ENCODE data around the gene NPVF. TPM values are rescaled to one million over a fixed set of nuclear protein-coding genes. Genes with fewer than 3 reads are reported as not detected.

The NPVF gene
- polyA plus RNA-seq, 3 donors, result not detected

- Mint-ChIP-seq H3K4me3 (peak overlapping the region in 1 of 2 donors; percentile 82), H3K4me1 (peaks cover 30% of the 10 kb centered on the region), H3K27ac (peak overlapping the region in 1 of 7 donors; percentile 7), H3K36me3 (peaks cover 0 to 4% of the 10 kb centered on the region in 2 donors), H3K27me3 (ENCODE audit: low read depth in 3 of 3) (peaks cover 8 to 29% (median 9%) of the 10 kb centered on the region in 3 donors), H3K9me3 (peaks cover 0 to 2% (median 0%) of the 10 kb centered on the region in 7 donors)
- H3K9ac ChIP-seq (ENCODE audit: insufficient read depth, low read length, poor library complexity, severe bottlenecking), result no peak overlapping the region
- H3K4me1 ChIP-seq (ENCODE audit: control insufficient read depth in 1 of 2, insufficient read depth in 2 of 2, low read length in 2 of 2), result peaks cover 17 to 24% of the 10 kb centered on the region in 2 donors
- peak overlapping the region; percentile 57 for H3K4me2 ChIP-seq (replicated peaks; ENCODE audit: extremely low read depth, low read length, poor library complexity, severe bottlenecking)
- DNase-seq, result no peak
- H4K20me1 ChIP-seq (ENCODE audit: insufficient read depth, low read length), result no peaks in the 10 kb centered on the region
- intact Hi-C loops (cut with micrococcal nuclease), result loop anchor here (2.0 to 10.0 kb wide), 4 partner anchors 126 to 583 kb away; no protein-coding TSS in a partner anchor
- peak overlapping the region; percentile 67 for H2AFZ ChIP-seq (ENCODE audit: insufficient read depth, low read depth, low read length, poor library complexity, severe bottlenecking)
- TF ChIP-seq CTCF (IDR thresholded peaks at IDR 0.05), result no peak
- H3K36me3 ChIP-seq (replicated peaks in 1 of 2; ENCODE audit: control insufficient read depth in 1 of 2, insufficient read depth in 2 of 2, low read length in 2 of 2), result no peaks in the 10 kb centered on the region
- no peaks in the 10 kb centered on the region for H3K9me3 ChIP-seq (replicated peaks in 1 of 2; ENCODE audit: control insufficient read depth in 1 of 2, insufficient read depth in 1 of 2, low read length in 2 of 2)
- H3K27ac ChIP-seq (ENCODE audit: low read depth in 1 of 2, low read length in 2 of 2), result no peak overlapping the region
- H3K79me2 ChIP-seq (ENCODE audit: insufficient read depth, low read length), result no peaks in the 10 kb centered on the region
- 80% methylated on average over 1 of the region's 4 CpGs for WGBS (ENCODE audit: insufficient coverage)
- peak overlapping the region in 1 of 3 experiments; percentile 49 for H3K4me3 ChIP-seq (replicated peaks in 1 of 3; ENCODE audit: low read depth in 2 of 3, low read length in 3 of 3)
- H3K27me3 ChIP-seq (ENCODE audit: control insufficient read depth in 2 of 2, insufficient read depth in 2 of 2, low read length in 2 of 2), result peaks cover 0 to 5% of the 10 kb centered on the region in 2 donors
These were observed 33.4 kb upstream of the NPVF start for GRCh38 chr7:25261545-25262140.

GRCh38 chr7:25260862-25261494 lies 32.7 kb upstream of the NPVF start:
- intact Hi-C loops (cut with micrococcal nuclease), result loop anchor here (2.0 to 10.0 kb wide), 4 partner anchors 126 to 584 kb away; no protein-coding TSS in a partner anchor
- peak overlapping the region; percentile 5 to 82 for H3K4me3 Mint-ChIP-seq

More at GRCh38 chr7:25260862-25261494, 32.7 kb upstream of the NPVF start:
- Histone ChIP-seq H3K27me3 (ENCODE audit: control insufficient read depth in 2 of 2, insufficient read depth in 2 of 2, low read length in 2 of 2) (peaks cover 0 to 5% of the 10 kb centered on the region in 2 donors), H3K9ac (ENCODE audit: insufficient read depth, low read length, poor library complexity, severe bottlenecking) (no peak overlapping the region), H3K27ac (ENCODE audit: low read depth in 1 of 2, low read length in 2 of 2) (no peak overlapping the region), H3K4me3 (replicated peaks in 1 of 3; ENCODE audit: low read depth in 2 of 3, low read length in 3 of 3) (peak overlapping the region in 1 of 3 experiments; percentile 49), H3K79me2 (ENCODE audit: insufficient read depth, low read length) (no peaks in the 10 kb centered on the region), H4K20me1 (ENCODE audit: insufficient read depth, low read length) (no peaks in the 10 kb centered on the region), H3K4me1 (ENCODE audit: control insufficient read depth in 1 of 2, insufficient read depth in 2 of 2, low read length in 2 of 2) (peaks cover 17 to 24% of the 10 kb centered on the region in 2 donors), H3K36me3 (replicated peaks in 1 of 2; ENCODE audit: control insufficient read depth in 1 of 2, insufficient read depth in 2 of 2, low read length in 2 of 2) (no peaks in the 10 kb centered on the region), H3K9me3 (replicated peaks in 1 of 2; ENCODE audit: control insufficient read depth in 1 of 2, insufficient read depth in 1 of 2, low read length in 2 of 2) (no peaks in the 10 kb centered on the region), H3K4me2 (replicated peaks; ENCODE audit: extremely low read depth, low read length, poor library complexity, severe bottlenecking) (peak overlapping the region; percentile 57), H2AFZ (ENCODE audit: insufficient read depth, low read depth, low read length, poor library complexity, severe bottlenecking) (peak overlapping the region; percentile 67)
- Mint-ChIP-seq H3K27me3 (ENCODE audit: low read depth in 3 of 3) (peaks cover 8 to 29% (median 9%) of the 10 kb centered on the region in 3 donors), H3K27ac (peak overlapping the region in 1 of 7 donors; percentile 7), H3K9me3 (peaks cover 0 to 2% (median 0%) of the 10 kb centered on the region in 7 donors), H3K36me3 (peaks cover 0 to 4% of the 10 kb centered on the region in 2 donors), H3K4me1 (peaks cover 30% of the 10 kb centered on the region)
- no CpG with 5 or more reads among the region's 5 CpGs for WGBS (ENCODE audit: insufficient coverage)
- DNase-seq, result peak; percentile 3 to 59 (median 34)
- no peak for TF ChIP-seq CTCF (IDR thresholded peaks at IDR 0.05)

Measured in CD14-positive monocyte (primary cell).